Loucy (cell line): ENCODE measurements around the gene SCYL2.

Experiments
- H2AFZ ChIP-seq: fragments of 200-600 bp; sonication (generic); 2 replicates; pipeline ENCODE4 v1.6.0; 2016; ENCODE audit warnings: antibody characterized with exemption, mild to moderate bottlenecking, low read length, moderate library complexity
- H3F3A ChIP-seq: fragments of 200-600 bp; 2 replicates; pipeline ENCODE4 v1.6.0; 2016; ENCODE audit warnings: antibody characterized with exemption, low read depth, mild to moderate bottlenecking
- H3K27me3 ChIP-seq: fragments of 200-600 bp; sonication (generic); 2 replicates; pipeline ENCODE4 v1.6.1; 2014; ENCODE audit warnings: low read length, mild to moderate bottlenecking; ENCODE audit not compliant: insufficient read depth, poor library complexity, severe bottlenecking
- H3K36me3 ChIP-seq: fragments of 200-600 bp; sonication (generic); 2 replicates; pipeline ENCODE4 v1.6.1; 2016; ENCODE audit warnings: low read length; ENCODE audit not compliant: insufficient read depth
- H3K4me1 ChIP-seq: fragments of 200-600 bp; sonication (generic); 2 replicates; pipeline ENCODE4 v1.5.1; 2014; ENCODE audit warnings: low read length, mild to moderate bottlenecking; ENCODE audit not compliant: insufficient read depth, poor library complexity, severe bottlenecking
- H3K4me2 ChIP-seq: fragments of 200-600 bp; sonication (generic); 2 replicates; pipeline ENCODE4 v1.6.0; 2014; ENCODE audit warnings: antibody characterized with exemption, low read length, low read depth, mild to moderate bottlenecking; ENCODE audit not compliant: poor library complexity, severe bottlenecking
- H3K4me3 ChIP-seq: fragments of 200-600 bp; sonication (generic); 2 replicates; pipeline ENCODE4 v1.5.1; 2014; ENCODE audit warnings: low read length, mild to moderate bottlenecking, mixed read lengths; ENCODE audit not compliant: poor library complexity, severe bottlenecking
- H3K79me2 ChIP-seq: fragments of 200-600 bp; sonication (generic); 2 replicates; pipeline ENCODE4 v1.6.1; 2014; ENCODE audit warnings: low read length; ENCODE audit not compliant: insufficient read depth
- H3K9ac ChIP-seq: fragments of 200-600 bp; sonication (generic); 2 replicates; pipeline ENCODE4 v1.6.0; 2014; ENCODE audit warnings: mild to moderate bottlenecking, low read depth, low read length, moderate library complexity; ENCODE audit not compliant: poor library complexity, severe bottlenecking
- H3K9me2 ChIP-seq: fragments of 200-600 bp; sonication (generic); replicated peaks from 2 replicates; pipeline ENCODE4 v1.6.1; 2016; ENCODE audit warnings: low read depth, low read length, mixed read lengths
- H3K9me3 ChIP-seq: fragments of 200-600 bp; sonication (generic); 2 replicates; pipeline ENCODE4 v1.6.1; 2014; ENCODE audit warnings: mild to moderate bottlenecking, antibody characterized with exemption, low read length, low read depth; ENCODE audit not compliant: insufficient read depth
- H4K20me1 ChIP-seq: fragments of 200-600 bp; sonication (generic); 2 replicates; pipeline ENCODE4 v1.6.0; 2014; ENCODE audit warnings: antibody characterized with exemption, low read length, mild to moderate bottlenecking; ENCODE audit not compliant: insufficient read depth, poor library complexity, severe bottlenecking
- CTCF ChIP-seq: fragments of 200-600 bp; sonication (generic); conservative IDR thresholded peaks from 2 replicates; pipeline ENCODE4 v1.5.1; 2014; ENCODE audit warnings: mild to moderate bottlenecking, antibody characterized with exemption, low read length
- EZH2phosphoT487 ChIP-seq: fragments of 200-600 bp; IDR thresholded peaks from 2 replicates; pipeline ENCODE4 v1.6.1; 2018; ENCODE audit warnings: antibody characterized with exemption, mild to moderate bottlenecking, moderate library complexity, borderline replicate concordance

SCYL2 gene

GRCh38 chr12:100364324-100364723, 97.3 kb downstream of the SCYL2 start:
- H3K79me2 ChIP-seq: no peaks in the 10 kb centered on the region
- H3K36me3 ChIP-seq: no peaks in the 10 kb centered on the region
- no peak overlapping the region for H3K4me3 ChIP-seq
- no peaks in the 10 kb centered on the region for H4K20me1 ChIP-seq
- no peak overlapping the region for H3K4me2 ChIP-seq
- H2AFZ ChIP-seq: no peak overlapping the region
- H3K27me3 ChIP-seq: no peaks in the 10 kb centered on the region
- TF ChIP-seq EZH2phosphoT487: no peak
- TF ChIP-seq CTCF: no peak
- H3K4me1 ChIP-seq: no peaks in the 10 kb centered on the region
- H3K9me2 ChIP-seq: no peaks in the 10 kb centered on the region
- H3K9me3 ChIP-seq: no peaks in the 10 kb centered on the region
- H3K9ac ChIP-seq: no peak overlapping the region
- H3F3A ChIP-seq: no peaks in the 10 kb centered on the region

- Histone ChIP-seq H3K9me3 (no peaks in the 10 kb centered on the region), H3K9me2 (no peaks in the 10 kb centered on the region), H3K9ac (no peak overlapping the region), H3K27me3 (no peaks in the 10 kb centered on the region), H4K20me1 (no peaks in the 10 kb centered on the region), H3K79me2 (no peaks in the 10 kb centered on the region), H3K4me3 (no peak overlapping the region), H3F3A (no peaks in the 10 kb centered on the region), H2AFZ (no peak overlapping the region), H3K36me3 (no peaks in the 10 kb centered on the region), H3K4me2 (no peak overlapping the region), H3K4me1 (no peaks in the 10 kb centered on the region)
- TF ChIP-seq EZH2phosphoT487 (no peak), CTCF (no peak)
These were observed 98.4 kb downstream of the SCYL2 start for GRCh38 chr12:100365411-100365810.

- no peaks in the 10 kb centered on the region for H3K79me2 ChIP-seq
- no peak overlapping the region for H3K9ac ChIP-seq
- no peaks in the 10 kb centered on the region for H3K9me3 ChIP-seq
- H3K4me3 ChIP-seq: no peak overlapping the region
- H2AFZ ChIP-seq: no peak overlapping the region
- H4K20me1 ChIP-seq: no peaks in the 10 kb centered on the region
- H3K36me3 ChIP-seq: no peaks in the 10 kb centered on the region
- H3K4me1 ChIP-seq: no peaks in the 10 kb centered on the region
- TF ChIP-seq CTCF (no peak), EZH2phosphoT487 (no peak)
- no peaks in the 10 kb centered on the region for H3F3A ChIP-seq
- H3K27me3 ChIP-seq: no peaks in the 10 kb centered on the region
- H3K9me2 ChIP-seq: no peaks in the 10 kb centered on the region
- no peak overlapping the region for H3K4me2 ChIP-seq
These were observed 101.1 kb downstream of the SCYL2 start for GRCh38 chr12:100368066-100368465.
